Stimulated activated effector memory CD8-positive, alpha-beta T cell treated with anti-CD3 and anti-CD28 coated beads, Interleukin-12 subunit alpha, Interleukin-12 subunit beta, amount 100 ng/mL, for 72 hours (primary cell): ENCODE measurements around the gene TAS1R3.
A peak's percentile ranks its signal among the peaks of the same experiment; 100 is the strongest.

Experiments
- ATAC-seq: fragments of 150-1000 bp; cut with Tn5 transposase; 2 replicates; pipeline ENCODE4 v1.10.0; 2021
- DNase-seq, 2 donors: peaks; one replicate each; pipeline ENCODE4 v3.0.0; 2021 to 2022; ENCODE audit warnings: low spot score in 2 of 2
- H3K27ac Mint-ChIP-seq: one replicate; pipeline ENCODE4 v1.8.0; 2022; ENCODE audit warnings: mild to moderate bottlenecking, mixed read lengths
- H3K36me3 Mint-ChIP-seq: one replicate; pipeline ENCODE4 v1.8.0; 2022; ENCODE audit warnings: mild to moderate bottlenecking, mixed read lengths
- H3K4me1 Mint-ChIP-seq: one replicate; pipeline ENCODE4 v1.8.0; 2022; ENCODE audit warnings: mixed read lengths
- H3K4me3 Mint-ChIP-seq: one replicate; pipeline ENCODE4 v1.8.0; 2022; ENCODE audit warnings: mild to moderate bottlenecking, mixed read lengths
- H3K9me3 Mint-ChIP-seq: one replicate; pipeline ENCODE4 v1.8.0; 2022; ENCODE audit warnings: mixed read lengths

Gene TAS1R3

DNA sequence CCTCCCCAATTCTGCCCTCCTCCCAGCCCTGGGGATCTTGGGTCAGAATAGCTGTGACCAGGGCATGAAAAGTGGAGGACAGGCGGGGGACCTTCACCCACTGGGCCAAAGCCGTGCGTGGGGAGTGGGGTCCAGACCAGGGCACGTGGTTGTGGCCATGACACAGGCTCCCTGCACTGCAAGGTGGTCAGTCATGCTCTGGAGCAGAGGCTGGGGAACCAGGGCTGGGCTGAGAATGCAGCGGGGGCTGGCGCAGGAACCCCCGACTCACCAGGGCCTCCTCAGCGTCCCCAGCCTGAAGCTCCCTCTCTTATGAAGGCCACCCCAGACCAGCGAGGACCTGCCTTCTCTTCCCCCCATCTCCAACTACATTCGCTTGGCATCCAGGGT lies 15.4 kb downstream of the TAS1R3 start:
- Mint-ChIP-seq H3K4me3 (peak overlapping the region; percentile 71), H3K27ac (no peak overlapping the region)
- ATAC-seq = no peak

DNA sequence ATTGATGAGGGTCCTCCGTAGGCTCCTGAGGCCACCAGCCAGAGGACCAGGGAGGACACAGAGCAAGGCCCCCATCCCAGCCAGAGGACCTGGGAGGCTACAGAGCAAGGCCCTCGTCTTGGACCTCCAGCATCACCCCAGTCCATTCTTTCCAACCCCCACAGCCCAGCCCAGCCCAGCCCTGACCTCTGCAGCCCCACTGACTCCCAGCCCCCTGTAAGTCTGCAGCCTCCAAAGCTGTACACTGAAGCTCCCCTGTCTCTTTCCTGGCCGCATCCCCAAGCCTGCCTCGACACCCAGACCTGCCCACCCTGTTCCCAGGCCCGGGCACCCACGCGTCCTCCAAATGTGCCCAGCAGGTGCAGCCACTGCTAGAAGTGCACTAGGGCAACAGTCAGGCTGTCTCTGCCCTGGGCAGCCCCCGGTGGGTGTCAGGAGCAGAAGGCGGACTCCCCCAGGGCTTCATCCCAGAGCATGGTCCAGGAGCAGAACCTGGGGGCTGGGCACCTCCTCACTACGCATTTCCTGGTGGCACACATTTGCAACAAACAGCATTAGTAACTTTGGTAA lies 16.0 kb downstream of the TAS1R3 start:
- peaks cover 19% of the 10 kb centered on the region for H3K4me1 Mint-ChIP-seq
- H3K9me3 Mint-ChIP-seq = no peaks in the 10 kb centered on the region
- peak overlapping the region; percentile 71 for H3K4me3 Mint-ChIP-seq
- H3K36me3 Mint-ChIP-seq = no peaks in the 10 kb centered on the region
- no peak overlapping the region for H3K27ac Mint-ChIP-seq
- DNase-seq = no peak
- ATAC-seq = no peak

More for the DNA sequence above, 15.4 kb downstream of the TAS1R3 start:
- Mint-ChIP-seq H3K4me1 (peaks cover 16% of the 10 kb centered on the region), H3K36me3 (no peaks in the 10 kb centered on the region), H3K9me3 (no peaks in the 10 kb centered on the region)
- no peak for DNase-seq

DNA sequence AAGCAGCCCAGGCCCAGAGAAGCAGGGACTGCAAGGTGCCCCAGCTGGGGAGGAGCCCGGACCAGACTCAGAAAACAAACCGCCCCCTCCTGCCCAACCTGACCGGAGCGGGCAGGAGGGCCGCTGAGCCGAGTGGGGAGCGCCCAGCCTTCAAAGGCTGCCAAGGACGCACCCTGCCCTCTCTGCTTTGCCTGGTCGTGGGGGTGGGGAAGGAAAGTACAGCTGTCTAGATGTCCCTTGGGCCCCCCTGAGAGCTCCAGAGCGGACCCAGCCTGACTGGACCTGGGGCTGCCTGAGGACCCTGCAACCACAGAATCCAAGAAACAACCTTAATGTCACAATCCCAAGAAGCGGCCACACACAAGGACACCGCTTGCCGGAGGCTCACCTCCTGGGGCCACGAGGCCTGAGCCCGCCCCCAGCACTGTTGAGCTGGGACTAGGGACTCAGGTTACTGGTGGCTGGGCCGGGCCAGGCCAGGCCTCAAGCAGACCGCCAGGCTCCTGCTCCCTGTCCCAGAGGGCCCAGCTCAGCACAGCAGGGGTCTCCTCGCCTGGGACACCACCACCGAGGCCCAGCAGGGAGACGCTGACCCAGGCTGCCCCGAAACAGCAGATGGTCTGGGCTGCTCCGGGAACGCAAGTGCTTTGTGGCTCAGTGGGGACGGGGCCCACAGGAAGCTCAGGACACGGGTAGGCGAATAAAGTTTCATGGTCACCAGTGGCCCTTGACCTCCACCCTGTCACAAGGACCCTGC lies 16.8 kb downstream of the TAS1R3 start:
- Mint-ChIP-seq H3K36me3 (no peaks in the 10 kb centered on the region), H3K27ac (no peak overlapping the region), H3K4me1 (peaks cover 24% of the 10 kb centered on the region), H3K4me3 (peak overlapping the region; percentile 71), H3K9me3 (no peaks in the 10 kb centered on the region)
- ATAC-seq = no peak
- DNase-seq = no peak

DNA sequence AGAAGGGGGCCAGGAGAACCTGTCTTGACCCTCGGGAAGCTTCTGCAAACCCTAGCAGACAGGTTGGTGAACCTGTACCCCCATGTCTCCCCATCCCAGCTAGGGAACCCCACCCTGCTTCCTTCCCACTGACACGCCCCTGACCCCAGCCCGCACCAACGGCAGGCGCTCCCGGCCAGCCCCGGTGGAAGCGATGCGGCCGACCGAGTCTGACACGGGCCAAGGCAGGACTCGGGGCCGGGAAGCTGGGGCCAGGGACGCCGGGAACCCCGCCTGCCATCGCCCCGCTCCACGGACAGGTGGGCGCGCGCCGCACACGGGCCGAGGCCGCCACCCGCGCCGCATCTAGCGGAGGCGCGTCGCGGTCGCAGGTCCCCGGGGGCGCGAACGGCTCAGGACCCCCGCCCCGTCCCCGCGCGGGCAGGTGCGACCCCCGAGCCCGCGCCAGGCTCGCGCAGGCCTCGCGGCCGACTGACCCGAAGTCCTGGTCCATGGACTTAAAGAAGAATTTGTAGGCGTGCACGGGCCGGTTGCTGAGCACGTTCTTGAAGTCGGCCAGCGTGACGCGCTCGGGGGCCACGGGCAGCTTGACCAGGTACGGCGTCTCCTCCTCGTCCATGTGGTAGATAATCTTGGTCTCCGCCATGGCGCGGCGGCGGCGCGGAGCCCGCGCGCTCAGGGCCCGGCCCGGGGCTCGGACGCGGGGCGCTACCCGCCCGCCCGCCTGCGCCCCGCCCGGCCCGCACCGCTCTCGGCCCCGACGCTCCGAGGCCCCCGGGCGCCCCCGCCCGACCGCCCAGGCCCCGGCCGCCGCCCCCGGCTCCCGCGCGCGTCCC lies 17.6 kb downstream of the TAS1R3 start:
- ATAC-seq = peak; percentile 47
- Mint-ChIP-seq H3K36me3 (no peaks in the 10 kb centered on the region), H3K4me3 (peak overlapping the region; percentile 71), H3K4me1 (peaks cover 24% of the 10 kb centered on the region), H3K27ac (no peak overlapping the region), H3K9me3 (no peaks in the 10 kb centered on the region)
- DNase-seq = no peak

DNA sequence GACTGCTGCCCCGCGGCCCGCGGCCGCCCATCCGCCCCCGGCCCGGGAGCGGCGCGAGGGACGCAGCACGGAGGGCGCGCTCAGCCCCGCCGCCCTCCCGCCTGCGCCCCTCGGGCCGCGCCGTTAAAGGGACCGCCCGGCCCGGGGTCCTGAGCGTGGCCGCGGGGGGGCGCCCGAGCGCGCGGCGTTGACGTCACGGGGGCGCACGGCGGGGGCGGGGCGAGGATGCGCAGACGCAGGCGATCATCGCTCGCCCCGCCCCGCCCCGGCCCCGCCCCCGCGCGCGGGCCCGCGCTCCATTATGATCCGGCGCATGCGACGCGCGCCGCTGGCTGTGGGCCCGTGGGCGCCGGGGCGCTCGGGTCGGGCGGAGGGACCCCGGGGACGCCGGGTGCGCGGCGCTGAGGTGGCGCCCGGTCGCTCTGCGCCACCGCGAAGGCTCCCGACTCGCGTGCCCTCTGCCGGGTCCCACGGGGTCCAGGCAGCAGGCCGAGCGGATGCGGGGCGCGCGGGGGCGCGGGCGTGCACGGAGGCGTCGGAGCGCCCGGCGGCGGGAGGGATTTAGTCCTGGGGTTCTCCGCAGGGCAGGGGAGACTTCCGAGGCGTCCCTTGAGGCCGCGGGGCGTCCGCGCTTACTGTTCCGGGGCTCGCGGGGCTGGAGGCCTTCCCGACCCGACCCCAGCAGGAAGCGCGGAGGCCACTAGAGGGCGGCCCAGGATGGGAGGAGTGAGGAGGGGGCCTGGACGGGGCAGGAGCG lies 18.4 kb downstream of the TAS1R3 start, which contains the start of gene DVL1:
DVL1 (minus strand) TSS at position 163 of the 757 bp plus-strand sequence. CDS start 353 bp downstream, outside the sequence.
- peak; percentile 84 to 85 for DNase-seq
- peak within 1 kb of the TSS; percentile 71 for H3K4me3 Mint-ChIP-seq
- peak; percentile 79 for ATAC-seq

DNA sequence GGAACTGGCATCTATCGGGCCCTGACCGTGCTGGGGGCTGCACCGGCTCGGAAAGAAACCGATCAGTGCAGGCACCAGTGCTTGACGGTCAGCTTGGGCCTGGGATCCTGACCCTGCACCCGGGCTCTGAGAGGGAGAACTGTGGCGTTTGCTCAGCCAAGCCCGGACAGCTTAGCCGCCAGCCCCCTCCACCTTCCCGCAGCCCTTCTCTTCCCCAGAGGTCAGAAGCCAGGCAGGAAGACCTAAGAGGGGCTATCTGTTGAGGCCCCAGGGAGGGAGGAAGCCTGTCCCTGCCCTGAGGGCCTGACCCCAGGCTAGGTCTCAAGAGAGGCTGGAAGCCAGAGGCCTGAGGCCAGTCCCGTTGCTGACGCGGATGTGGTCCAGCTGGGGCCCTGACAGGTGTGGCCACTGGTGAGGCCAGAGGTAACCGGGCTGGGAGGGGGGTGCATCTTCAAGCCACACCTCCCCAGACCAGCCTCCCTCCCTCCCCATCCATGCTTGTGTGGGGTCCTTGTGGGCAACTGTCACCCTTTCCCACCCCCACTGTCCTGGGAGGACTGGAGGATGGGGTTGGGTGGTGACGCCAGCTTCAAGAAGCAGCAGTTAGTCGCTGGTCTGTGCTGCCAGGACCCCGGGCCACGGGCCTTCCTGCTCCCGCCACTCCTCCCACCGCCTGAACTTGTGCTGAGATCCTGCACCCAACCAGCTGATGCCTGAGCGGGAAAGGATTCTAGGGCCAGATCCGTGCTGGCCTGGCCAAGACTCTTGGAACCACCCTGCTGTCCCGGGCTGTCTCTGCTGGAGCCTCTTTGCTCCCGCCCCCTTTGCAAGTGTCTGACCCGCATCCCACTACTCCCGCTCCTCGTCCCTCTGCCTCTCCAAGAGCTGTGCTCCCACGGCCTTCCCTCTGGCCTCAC lies 20.7 kb downstream of the TAS1R3 start:
- H3K27ac Mint-ChIP-seq = peak overlapping the region; percentile 29
- H3K36me3 Mint-ChIP-seq = no peaks in the 10 kb centered on the region
- H3K4me3 Mint-ChIP-seq = peak overlapping the region; percentile 61
- DNase-seq = no peak
- peaks cover 17% of the 10 kb centered on the region for H3K4me1 Mint-ChIP-seq
- no peaks in the 10 kb centered on the region for H3K9me3 Mint-ChIP-seq
- ATAC-seq = no peak

More for the DNA sequence above, 18.4 kb downstream of the TAS1R3 start, which contains the start of gene DVL1:
- H3K36me3 Mint-ChIP-seq = no peaks in the 10 kb centered on the region
- H3K9me3 Mint-ChIP-seq = no peaks in the 10 kb centered on the region
- no peak within 1 kb of the TSS for H3K27ac Mint-ChIP-seq
- H3K4me1 Mint-ChIP-seq = peaks cover 24% of the 10 kb centered on the region

DNA sequence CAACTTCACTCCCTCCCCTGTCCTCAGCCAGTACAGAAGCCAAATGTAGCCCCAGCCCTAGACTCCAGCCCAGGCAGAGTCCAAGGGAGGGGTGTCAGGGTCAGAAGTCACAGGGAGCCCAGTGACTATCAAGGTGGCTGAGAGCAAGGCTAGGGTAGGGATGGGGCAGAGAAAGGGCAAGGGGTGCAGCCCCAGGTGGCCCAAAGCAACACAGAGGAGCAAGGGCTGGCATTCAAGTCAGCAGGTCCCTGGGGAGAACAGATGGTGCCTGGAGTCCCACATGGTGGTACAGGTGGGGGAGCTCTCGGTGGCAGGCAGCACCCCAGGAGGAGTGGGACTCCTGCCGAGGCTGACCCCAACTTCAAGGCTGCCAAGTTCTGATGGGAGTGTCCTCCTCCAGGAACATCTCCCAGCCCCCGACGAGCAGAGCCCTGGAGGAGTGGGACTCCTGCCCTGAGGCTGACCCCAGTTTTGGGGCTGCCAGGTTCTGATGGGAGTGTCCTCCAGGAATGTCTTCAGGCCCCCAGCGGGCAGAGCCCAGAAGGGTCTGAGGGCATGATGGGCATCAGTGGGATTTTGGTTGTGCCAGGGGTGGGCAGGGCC lies 21.8 kb downstream of the TAS1R3 start:
- Mint-ChIP-seq H3K27ac (no peak overlapping the region), H3K4me3 (peak overlapping the region; percentile 61), H3K9me3 (no peaks in the 10 kb centered on the region), H3K4me1 (peaks cover 7% of the 10 kb centered on the region), H3K36me3 (no peaks in the 10 kb centered on the region)
- DNase-seq = no peak
- no peak for ATAC-seq

DNA sequence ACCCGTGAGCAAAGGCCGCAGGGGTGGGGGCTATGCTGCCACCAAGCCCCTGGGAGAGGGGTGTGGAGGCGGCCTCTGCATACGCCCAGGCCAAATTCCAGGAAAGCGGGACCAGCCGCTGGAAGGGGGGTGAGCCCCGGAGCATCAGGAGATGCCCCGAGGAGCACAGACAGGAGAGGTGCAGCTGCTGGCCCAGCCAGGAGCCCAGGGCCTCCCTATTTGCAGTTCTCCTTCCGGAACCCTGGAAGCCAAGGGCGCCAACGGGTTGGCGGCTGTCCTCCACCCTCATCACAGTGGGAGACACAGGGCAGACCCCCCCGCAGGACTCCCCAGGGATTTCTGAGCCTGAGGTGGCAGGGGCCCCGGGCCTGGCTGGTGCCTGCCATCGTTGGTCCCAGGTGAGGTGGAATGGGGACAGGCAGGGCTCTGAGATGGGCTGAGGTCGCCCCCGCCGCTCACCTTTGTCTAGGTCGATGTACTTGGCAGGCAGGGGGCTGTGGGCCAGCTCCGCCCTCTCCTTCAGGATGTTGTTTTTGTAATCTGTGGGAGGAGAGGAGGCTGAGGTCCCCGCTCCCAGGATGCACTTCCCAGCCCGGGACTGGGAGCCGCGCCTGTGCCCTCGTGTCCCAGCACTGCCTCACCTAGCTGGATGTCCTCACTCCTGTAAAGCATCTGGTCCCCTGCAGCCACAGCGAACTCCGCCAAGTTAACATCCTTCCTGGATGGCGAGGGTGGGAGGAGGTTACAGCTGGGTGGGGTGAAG lies 22.5 kb downstream of the TAS1R3 start:
- Mint-ChIP-seq H3K27ac (no peak overlapping the region), H3K36me3 (no peaks in the 10 kb centered on the region), H3K9me3 (no peaks in the 10 kb centered on the region), H3K4me1 (peaks cover 7% of the 10 kb centered on the region), H3K4me3 (peak overlapping the region; percentile 18)
- no peak for ATAC-seq
- no peak for DNase-seq

DNA sequence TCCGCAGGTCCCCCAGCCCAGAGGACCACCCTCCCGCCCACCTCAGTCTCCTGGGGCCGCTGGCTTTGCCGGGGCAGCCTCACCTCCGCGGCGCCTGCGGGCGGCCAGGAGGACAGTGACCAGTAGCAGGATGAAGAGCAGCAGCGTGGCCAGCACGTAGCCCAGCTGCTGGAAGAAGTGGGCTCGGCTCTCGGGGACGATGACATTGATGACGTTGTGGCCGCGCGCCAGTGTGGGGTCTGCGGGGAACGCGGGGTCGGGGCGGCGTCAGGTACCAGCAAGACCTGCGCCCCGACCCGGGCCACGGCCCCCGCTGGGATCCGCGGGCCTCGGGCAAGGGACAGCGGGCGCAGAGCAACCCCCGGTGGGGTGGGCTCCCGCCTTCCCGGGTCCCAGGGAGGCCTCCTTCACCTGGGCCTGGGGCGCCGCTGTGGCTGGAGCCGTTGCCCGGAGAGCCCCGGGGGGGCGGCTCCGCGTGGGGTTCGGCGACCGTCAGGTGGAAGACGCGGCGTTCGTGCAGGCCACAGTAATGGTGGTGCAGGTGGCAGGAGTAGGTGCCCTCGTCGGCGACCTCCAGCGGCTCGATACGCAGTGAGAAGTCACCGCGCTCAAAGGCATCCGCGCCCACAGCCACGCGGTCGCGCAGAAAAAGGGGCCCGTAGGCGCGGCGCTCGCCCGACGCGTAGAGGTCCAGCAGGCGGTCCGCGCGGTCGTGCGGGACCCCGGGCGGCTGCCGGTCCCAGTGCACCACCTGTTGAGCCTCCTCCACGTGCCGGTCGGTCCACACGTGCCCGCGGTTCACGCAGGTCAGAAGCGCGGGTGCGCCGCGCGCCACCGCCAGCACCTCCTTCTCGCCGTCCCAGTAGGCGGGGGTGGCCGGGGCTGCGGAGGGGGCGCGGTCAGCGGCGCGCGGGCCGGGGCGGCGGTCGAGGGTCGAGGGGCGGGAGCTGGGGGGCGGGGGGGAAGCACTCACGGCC lies 23.5 kb downstream of the TAS1R3 start:
- H3K4me1 Mint-ChIP-seq = peaks cover 13% of the 10 kb centered on the region
- no peaks in the 10 kb centered on the region for H3K36me3 Mint-ChIP-seq
- DNase-seq = no peak
- H3K9me3 Mint-ChIP-seq = no peaks in the 10 kb centered on the region
- no peak for ATAC-seq
- H3K27ac Mint-ChIP-seq = no peak overlapping the region
- peak overlapping the region; percentile 18 for H3K4me3 Mint-ChIP-seq

DNA sequence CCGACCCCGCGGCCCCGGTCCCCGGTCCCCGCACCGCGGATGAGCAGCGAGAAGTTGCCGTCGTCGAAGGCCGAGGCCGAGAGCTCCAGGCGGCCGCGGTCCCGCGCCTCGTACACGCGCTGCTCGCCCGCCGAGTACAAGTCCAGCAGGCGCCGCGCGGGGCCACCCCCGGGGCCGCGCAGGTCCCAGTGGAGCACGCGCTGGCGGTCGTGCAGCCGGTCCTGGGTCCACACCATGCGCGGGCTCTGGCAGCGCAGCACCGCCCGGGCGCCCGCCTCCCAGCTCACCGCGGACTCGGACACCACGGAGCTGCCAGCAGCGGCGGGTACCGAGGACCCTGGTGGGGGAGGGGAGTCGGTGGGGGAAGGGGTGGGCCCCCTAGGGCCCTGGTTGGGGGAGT lies 24.3 kb downstream of the TAS1R3 start:
- Mint-ChIP-seq H3K4me3 (no peak overlapping the region), H3K4me1 (peaks cover 13% of the 10 kb centered on the region), H3K9me3 (no peaks in the 10 kb centered on the region), H3K36me3 (no peaks in the 10 kb centered on the region), H3K27ac (no peak overlapping the region)
- DNase-seq = no peak
- ATAC-seq = peak; percentile 42

DNA sequence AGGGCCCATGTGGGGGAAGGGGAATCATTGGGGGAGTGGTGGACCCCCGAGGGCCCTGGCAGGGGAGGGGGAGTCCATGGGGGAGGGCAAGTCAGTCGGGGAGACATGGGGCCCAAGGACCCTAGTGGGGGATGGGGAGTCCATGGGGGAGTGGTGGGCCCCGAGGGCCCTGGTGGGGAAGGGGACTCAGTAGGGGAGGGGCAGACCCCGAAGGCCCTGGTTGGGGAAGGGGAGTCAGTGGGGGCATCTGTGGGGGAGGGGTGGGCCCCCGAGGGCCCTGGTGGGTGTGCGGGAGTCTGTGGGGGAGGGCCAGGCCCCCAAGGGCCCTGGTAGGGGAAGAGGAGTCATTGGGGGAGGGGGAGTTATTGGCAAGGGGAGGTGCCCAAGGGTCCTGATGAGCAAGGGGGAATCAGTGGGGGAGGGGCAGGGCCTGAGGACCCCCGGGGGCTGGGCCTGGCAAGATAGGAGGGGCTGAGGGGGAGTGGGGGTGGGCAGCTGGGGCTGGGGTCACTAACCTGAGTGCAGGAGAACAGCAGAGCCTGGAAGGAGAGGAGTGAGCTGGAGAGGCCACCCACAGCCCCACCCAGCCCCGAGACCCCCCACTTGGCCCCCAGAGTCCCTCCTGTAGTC lies 25.2 kb downstream of the TAS1R3 start:
- DNase-seq (no peak), ATAC-seq (no peak)
- Mint-ChIP-seq H3K4me3 (no peak overlapping the region), H3K36me3 (no peaks in the 10 kb centered on the region), H3K9me3 (no peaks in the 10 kb centered on the region), H3K4me1 (peaks cover 13% of the 10 kb centered on the region), H3K27ac (no peak overlapping the region)

DNA sequence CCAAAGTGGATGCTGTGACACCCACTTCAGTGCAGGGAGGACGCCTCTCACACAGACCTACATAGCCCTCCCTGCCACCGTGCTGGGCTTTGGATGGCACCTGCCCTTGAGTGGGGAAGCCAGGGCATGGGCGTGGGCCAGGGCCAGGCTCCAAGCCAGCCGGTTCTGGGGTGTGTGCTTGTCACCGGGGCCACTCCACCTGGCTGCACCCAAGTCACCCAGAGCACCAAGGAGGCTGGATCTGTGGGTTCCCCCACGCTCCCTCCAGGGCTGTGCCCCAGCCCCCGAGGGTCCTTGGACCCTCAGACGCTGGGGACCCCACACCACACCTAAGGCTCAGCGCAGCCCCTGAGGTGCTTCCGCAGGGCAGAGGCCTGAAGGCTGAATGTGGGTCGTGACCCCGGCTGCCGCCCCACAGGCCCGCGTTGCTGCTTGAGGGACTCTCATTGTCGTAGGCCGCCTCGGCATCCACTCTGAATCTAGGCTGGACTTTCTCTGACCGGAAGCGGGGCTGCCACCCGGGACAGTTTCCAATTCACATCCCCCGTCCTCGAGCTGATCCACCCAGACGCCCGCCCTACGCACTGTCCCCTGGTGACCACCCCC lies 25.8 kb downstream of the TAS1R3 start:
- no peak overlapping the region for H3K4me3 Mint-ChIP-seq
- no peaks in the 10 kb centered on the region for H3K36me3 Mint-ChIP-seq
- DNase-seq (no peak), ATAC-seq (peak; percentile 24)
- no peak overlapping the region for H3K27ac Mint-ChIP-seq
- no peaks in the 10 kb centered on the region for H3K9me3 Mint-ChIP-seq
- H3K4me1 Mint-ChIP-seq = peaks cover 12% of the 10 kb centered on the region
